ENCODE results near the gene PKD2. TPM values are rescaled to one million over a fixed set of nuclear protein-coding genes. Genes with fewer than 3 reads are reported as not detected.

Gene PKD2
- total RNA-seq, 4 donors from 2014 or later = 4.1 to 7.6 (median 6.2) TPM

DNA sequence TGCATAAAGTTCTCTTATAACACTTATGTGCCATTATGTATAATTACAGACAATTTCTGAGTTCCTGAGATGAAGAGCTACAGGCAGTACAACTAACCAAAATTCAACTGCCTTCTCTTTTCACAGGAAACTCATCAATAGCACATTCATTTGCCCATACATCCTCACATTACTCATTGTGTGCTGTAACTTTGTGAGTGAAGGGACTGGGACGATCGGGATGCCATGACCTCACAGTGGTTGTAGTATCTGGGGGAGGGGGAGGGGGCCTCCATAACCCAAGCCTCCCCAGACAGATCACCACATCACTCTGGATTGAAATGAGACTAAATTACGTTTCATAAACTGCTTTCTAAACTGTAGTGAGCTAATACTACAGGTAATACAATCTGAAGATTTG is 90.3 kb downstream of the PKD2 start:
- Histone ChIP-seq H3K4me3 (no peak overlapping the region), H3K4me1 (no peaks in the 10 kb centered on the region), H3K27ac (no peak overlapping the region), H3K9me3 (no peaks in the 10 kb centered on the region), H3K36me3 (no peaks in the 10 kb centered on the region), H3K27me3 (no peaks in the 10 kb centered on the region)
- no peak for ATAC-seq
- intact Hi-C loops (cut with DNase I; ENCODE audit: low total_unique reads) (no loop called here), in situ Hi-C loops (cut with MboI; ENCODE audit: low sequenced_read_pairs in 4 of 4) (no loop called here)
- TF ChIP-seq, protein P1, sequence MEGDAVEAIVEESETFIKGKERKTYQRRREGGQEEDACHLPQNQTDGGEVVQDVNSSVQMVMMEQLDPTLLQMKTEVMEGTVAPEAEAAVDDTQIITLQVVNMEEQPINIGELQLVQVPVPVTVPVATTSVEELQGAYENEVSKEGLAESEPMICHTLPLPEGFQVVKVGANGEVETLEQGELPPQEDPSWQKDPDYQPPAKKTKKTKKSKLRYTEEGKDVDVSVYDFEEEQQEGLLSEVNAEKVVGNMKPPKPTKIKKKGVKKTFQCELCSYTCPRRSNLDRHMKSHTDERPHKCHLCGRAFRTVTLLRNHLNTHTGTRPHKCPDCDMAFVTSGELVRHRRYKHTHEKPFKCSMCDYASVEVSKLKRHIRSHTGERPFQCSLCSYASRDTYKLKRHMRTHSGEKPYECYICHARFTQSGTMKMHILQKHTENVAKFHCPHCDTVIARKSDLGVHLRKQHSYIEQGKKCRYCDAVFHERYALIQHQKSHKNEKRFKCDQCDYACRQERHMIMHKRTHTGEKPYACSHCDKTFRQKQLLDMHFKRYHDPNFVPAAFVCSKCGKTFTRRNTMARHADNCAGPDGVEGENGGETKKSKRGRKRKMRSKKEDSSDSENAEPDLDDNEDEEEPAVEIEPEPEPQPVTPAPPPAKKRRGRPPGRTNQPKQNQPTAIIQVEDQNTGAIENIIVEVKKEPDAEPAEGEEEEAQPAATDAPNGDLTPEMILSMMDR (IDR thresholded peaks at IDR 0.05 in 4 of 5, conservative IDR thresholded peaks at IDR 0.05 in 1 of 5) = no peak
- no peak for TF ChIP-seq POLR2A (IDR thresholded peaks at IDR 0.05)
- DNase-seq = no peak

DNA sequence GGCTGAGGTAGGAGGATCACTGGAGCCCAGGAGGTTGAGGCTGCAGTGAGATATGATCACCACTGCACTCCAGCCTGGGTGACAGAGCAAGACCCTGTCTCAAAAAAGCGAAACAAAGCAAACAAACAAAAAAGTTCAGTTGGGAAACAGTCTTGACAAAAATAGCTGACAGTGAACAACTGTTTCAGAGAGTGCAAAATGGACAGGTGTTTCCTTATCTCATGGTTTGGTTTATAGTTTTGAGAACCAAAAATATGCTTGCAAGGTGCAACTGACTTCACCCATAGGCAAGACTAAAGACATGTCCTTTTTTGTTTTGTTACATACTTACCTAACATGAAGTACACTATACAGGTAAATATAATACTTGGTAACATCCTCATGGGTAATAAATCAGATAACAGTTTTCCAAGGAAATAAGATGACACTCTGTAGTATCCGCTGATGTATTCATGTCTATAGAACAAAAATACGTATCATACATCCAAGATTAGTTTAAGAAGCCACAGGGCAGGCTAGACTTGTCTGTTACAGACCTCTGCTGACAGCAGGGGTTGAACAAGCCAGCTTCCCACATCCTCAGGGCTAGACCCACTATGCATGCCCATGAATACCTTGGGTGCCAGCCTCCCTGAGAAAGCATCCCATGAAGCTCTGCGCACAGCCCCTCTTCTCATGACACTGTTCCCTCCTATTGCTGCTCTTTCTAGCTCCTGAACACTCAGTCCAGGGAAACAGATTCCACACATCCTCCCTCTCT is 91.7 kb downstream of the PKD2 start:
- Histone ChIP-seq H3K9me3 (no peaks in the 10 kb centered on the region), H3K27me3 (no peaks in the 10 kb centered on the region), H3K36me3 (no peaks in the 10 kb centered on the region), H3K4me1 (no peaks in the 10 kb centered on the region), H3K27ac (no peak overlapping the region), H3K4me3 (no peak overlapping the region)
- in situ Hi-C loops (cut with MboI; ENCODE audit: low sequenced_read_pairs in 4 of 4) = no loop called here
- ATAC-seq = no peak
- intact Hi-C loops (cut with DNase I; ENCODE audit: low total_unique reads) = no loop called here
- DNase-seq = no peak
- TF ChIP-seq, protein P1 (IDR thresholded peaks at IDR 0.05 in 4 of 5, conservative IDR thresholded peaks at IDR 0.05 in 1 of 5) = no peak
- TF ChIP-seq POLR2A (IDR thresholded peaks at IDR 0.05) = no peak

DNA sequence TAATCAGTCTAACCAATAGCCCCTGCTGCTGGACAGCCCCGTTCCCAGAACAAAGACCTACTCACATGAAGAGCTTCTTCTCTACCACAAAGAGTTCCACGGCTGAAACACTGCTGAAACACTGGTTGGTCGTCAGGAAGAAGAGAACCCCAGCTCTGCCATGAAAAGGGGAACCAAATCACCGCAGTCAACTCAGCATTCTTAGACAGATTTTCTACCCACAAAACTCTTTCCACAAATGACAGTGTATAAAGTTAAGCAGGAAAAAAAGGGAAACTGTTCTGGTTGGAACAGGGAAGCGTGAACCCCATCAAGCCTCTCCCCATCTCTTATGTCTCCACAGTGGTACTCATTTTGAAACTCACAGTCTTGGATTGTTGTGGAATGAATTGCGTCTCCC is 93.7 kb downstream of the PKD2 start:
- intact Hi-C loops (cut with DNase I; ENCODE audit: low total_unique reads) = no loop called here
- Histone ChIP-seq H3K27me3 (no peaks in the 10 kb centered on the region), H3K9me3 (no peaks in the 10 kb centered on the region), H3K4me3 (no peak overlapping the region), H3K36me3 (no peaks in the 10 kb centered on the region), H3K27ac (no peak overlapping the region), H3K4me1 (no peaks in the 10 kb centered on the region)
- in situ Hi-C loops (cut with MboI; ENCODE audit: low sequenced_read_pairs in 4 of 4) = no loop called here
- ATAC-seq (no peak), DNase-seq (no peak)
- no peak for TF ChIP-seq POLR2A (IDR thresholded peaks at IDR 0.05)
- TF ChIP-seq, protein P1 (IDR thresholded peaks at IDR 0.05 in 4 of 5, conservative IDR thresholded peaks at IDR 0.05 in 1 of 5) = no peak

DNA sequence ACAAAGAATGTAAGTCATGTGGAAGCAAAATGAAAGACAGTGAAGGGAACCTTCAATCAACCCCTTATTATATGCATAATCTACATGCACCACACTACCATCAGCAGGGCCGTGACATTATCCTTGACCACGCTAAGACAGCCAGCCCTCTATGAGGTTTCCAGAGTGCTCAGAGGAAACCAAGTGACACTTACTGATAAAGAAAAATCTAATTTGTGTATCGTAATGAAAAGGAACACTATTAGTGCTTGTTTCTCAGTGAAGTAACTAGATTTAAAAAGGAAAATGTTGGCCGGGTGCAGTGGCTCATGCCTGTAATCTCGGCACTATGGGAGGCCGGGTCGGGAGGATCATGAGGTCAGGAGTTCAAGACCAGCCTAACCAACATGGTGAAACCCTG is 94.6 kb downstream of the PKD2 start:
- in situ Hi-C loops (cut with MboI; ENCODE audit: low sequenced_read_pairs in 4 of 4) = no loop called here
- H3K4me3 ChIP-seq = no peak overlapping the region
- no peaks in the 10 kb centered on the region for H3K9me3 ChIP-seq
- no peaks in the 10 kb centered on the region for H3K27me3 ChIP-seq
- TF ChIP-seq POLR2A (IDR thresholded peaks at IDR 0.05) = no peak
- TF ChIP-seq, protein P1 (IDR thresholded peaks at IDR 0.05 in 4 of 5, conservative IDR thresholded peaks at IDR 0.05 in 1 of 5) = no peak
- DNase-seq (no peak), ATAC-seq (no peak)
- intact Hi-C loops (cut with DNase I; ENCODE audit: low total_unique reads) = no loop called here
- H3K27ac ChIP-seq = no peak overlapping the region
- H3K36me3 ChIP-seq = no peaks in the 10 kb centered on the region
- peaks cover 0 to 3% of the 10 kb centered on the region in 2 donors for H3K4me1 ChIP-seq

Data from gastrocnemius medialis (tissue), 4 donors.